ENCODE measurements around the gene CCDC34. TPM values are rescaled to one million over a fixed set of nuclear protein-coding genes. Genes with fewer than 3 reads are reported as not detected.
"Not testable (repeated sequence)": the region's sequence is repeated elsewhere in the genome, so short reads cannot be mapped to it uniquely, and the experiment has no call there.

Gene CCDC34
- total RNA-seq, 4 donors from 2014 or later: 2.6 to 4.8 (median 3.9) TPM; not detected in 1

DNA sequence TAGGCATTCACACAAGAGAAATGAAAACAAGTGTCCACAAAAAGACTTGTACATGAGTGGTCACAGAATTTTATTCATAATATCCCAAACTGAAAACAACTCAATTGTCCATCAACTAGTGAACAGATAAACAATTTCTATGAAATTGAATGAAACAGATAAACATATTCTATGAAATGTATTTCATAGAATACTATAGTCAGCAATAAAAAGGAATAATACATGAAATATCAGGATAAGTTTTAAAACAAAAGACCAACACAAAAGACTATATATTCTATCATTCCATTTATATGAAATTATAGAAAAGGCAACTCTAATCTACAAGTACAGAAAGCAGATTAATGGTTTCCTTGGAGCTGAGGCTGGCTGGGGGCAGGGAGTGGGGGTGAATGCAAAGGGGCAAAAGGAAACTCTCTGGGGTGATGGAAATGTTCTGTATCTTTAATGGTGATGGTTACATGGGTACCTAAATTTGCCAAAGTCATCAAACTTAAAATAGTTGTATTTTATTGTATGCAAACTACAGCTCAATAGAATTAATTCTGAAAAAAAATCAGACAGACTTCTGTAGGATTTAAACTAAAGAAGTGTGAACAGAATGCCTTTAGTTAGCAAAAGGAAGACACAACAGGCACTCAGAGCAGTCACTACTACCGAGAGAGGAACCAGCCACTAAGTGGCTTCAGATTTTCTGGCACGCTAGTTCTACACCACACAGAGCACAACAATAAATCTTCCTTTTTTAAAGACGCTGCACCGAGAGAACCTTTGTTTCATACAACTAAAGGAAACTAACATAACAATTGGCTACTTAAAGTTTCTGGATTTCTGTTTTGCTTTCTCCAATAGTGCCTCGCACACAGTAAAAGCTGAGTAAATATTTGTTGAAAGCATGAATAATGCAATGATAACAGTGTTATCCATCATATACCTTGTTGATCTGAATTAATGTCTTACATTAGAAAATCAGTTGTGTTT is 15.4 kb downstream of the CCDC34 start:
- no peak for DNase-seq
- Histone ChIP-seq H3K27ac (no peak overlapping the region), H3K9me3 (no peaks in the 10 kb centered on the region)

GRCh38 chr11:27339941-27340340 is 23.1 kb downstream of the CCDC34 start:
- no peaks in the 10 kb centered on the region for H3K27me3 ChIP-seq
- H3K4me3 ChIP-seq: no peak overlapping the region
- no peaks in the 10 kb centered on the region for H3K9me3 ChIP-seq
- H3K27ac ChIP-seq: no peak overlapping the region
- DNase-seq: no peak
- no peak for TF ChIP-seq POLR2A (IDR thresholded peaks at IDR 0.05)
- H3K36me3 ChIP-seq: no peaks in the 10 kb centered on the region
- H3K4me1 ChIP-seq: no peaks in the 10 kb centered on the region

More for the DNA sequence above, 15.4 kb downstream of the CCDC34 start:
- Histone ChIP-seq H3K4me1 (peaks cover 0 to 7% (median 0%) of the 10 kb centered on the region in 4 donors), H3K27me3 (no peaks in the 10 kb centered on the region), H3K4me3 (no peak overlapping the region), H3K36me3 (no peaks in the 10 kb centered on the region)
- TF ChIP-seq, protein P1, sequence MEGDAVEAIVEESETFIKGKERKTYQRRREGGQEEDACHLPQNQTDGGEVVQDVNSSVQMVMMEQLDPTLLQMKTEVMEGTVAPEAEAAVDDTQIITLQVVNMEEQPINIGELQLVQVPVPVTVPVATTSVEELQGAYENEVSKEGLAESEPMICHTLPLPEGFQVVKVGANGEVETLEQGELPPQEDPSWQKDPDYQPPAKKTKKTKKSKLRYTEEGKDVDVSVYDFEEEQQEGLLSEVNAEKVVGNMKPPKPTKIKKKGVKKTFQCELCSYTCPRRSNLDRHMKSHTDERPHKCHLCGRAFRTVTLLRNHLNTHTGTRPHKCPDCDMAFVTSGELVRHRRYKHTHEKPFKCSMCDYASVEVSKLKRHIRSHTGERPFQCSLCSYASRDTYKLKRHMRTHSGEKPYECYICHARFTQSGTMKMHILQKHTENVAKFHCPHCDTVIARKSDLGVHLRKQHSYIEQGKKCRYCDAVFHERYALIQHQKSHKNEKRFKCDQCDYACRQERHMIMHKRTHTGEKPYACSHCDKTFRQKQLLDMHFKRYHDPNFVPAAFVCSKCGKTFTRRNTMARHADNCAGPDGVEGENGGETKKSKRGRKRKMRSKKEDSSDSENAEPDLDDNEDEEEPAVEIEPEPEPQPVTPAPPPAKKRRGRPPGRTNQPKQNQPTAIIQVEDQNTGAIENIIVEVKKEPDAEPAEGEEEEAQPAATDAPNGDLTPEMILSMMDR (IDR thresholded peaks at IDR 0.05): no peak
- no peak for TF ChIP-seq POLR2A (IDR thresholded peaks at IDR 0.05)

DNA sequence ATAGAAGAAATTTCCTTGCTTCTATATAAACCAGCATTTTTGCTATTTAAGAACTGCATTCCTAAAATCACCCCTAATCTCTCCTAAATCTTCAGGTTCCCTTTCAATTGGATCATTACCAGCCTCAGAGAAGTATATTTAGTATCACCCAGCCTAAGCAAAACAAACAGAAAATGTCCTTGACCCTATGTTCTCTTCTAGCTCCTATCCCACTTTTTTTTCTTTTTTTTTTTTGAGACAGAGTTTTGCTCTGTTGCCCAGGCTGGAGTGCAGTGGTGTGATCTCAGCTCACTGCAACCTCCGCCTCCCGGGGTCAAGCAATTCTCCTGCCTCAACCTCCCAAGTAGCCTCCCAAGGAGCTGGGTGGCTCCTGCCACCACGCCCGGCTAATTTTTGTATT is 28.3 kb downstream of the CCDC34 start:
- H3K27me3 ChIP-seq, H3K9me3 ChIP-seq, H3K4me3 ChIP-seq, H3K36me3 ChIP-seq, H3K27ac ChIP-seq, DNase-seq, H3K4me1 ChIP-seq: not testable (repeated sequence)

DNA sequence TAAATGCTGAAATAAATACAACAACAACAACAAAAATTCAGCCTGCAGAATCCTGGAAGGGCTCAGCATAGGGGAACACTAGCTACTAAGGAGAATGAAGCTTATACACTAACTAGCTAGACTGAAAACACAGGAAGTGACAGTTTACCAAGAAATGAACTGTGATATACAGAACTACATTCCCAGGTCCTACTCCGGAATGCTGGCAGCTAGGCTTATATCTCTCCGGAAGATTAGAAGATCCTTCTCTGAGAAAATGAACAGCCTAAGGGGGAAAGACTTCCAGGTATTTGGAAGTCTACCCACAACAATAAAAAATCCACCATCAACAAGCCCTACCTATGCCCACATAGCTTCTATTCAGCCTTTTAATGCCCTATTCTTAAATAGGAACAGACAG is 31.0 kb downstream of the CCDC34 start:
- Histone ChIP-seq H3K4me3 (no peak overlapping the region), H3K27me3 (no peaks in the 10 kb centered on the region), H3K36me3 (no peaks in the 10 kb centered on the region), H3K4me1 (no peaks in the 10 kb centered on the region), H3K27ac (no peak overlapping the region), H3K9me3 (no peaks in the 10 kb centered on the region)
- no peak for TF ChIP-seq POLR2A (IDR thresholded peaks at IDR 0.05)
- no peak for DNase-seq

DNA sequence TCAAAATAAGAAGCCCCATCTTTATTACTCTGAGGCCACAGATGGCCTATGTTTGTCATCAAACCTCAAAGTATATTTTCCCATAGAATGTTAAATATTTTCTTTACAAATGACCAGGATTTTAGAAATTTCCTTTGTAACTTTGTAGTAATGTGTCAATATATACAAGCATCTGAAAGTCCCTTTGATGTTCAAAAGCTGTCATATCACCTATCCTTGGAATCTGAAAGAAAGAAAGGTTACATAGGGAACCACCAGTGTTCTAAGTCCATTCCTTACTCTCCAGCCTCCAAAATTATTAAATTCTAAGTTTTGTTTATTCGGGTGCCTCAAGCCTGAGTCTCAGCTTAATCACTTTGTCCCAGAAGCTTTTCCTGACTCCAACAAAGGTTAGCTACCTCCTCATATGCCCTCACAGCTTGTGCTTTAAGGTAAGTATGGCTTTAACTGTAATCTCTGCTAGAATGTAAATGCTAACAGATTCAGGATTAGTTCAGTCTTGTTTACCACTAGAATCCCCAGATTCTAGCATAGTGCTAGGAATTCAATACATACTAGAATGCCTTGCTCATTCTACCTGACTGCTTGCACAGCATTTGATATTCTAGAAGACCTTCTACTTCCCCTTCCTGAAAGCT is 32.3 kb downstream of the CCDC34 start:
- no peaks in the 10 kb centered on the region for H3K36me3 ChIP-seq
- H3K4me3 ChIP-seq: no peak overlapping the region
- TF ChIP-seq, protein P1 (IDR thresholded peaks at IDR 0.05): no peak
- no peak for TF ChIP-seq POLR2A (IDR thresholded peaks at IDR 0.05)
- H3K9me3 ChIP-seq: no peaks in the 10 kb centered on the region
- H3K27ac ChIP-seq: no peak overlapping the region
- no peaks in the 10 kb centered on the region for H3K27me3 ChIP-seq
- no peaks in the 10 kb centered on the region for H3K4me1 ChIP-seq
- DNase-seq: no peak

- TF ChIP-seq, protein P1 (IDR thresholded peaks at IDR 0.05): no peak
- TF ChIP-seq POLR2A (IDR thresholded peaks at IDR 0.05): no peak
- no peaks in the 10 kb centered on the region for H3K36me3 ChIP-seq
- H3K27ac ChIP-seq: no peak overlapping the region
- no peaks in the 10 kb centered on the region for H3K27me3 ChIP-seq
- no peak overlapping the region for H3K4me3 ChIP-seq
- no peaks in the 10 kb centered on the region for H3K4me1 ChIP-seq
- no peaks in the 10 kb centered on the region for H3K9me3 ChIP-seq
- no peak for DNase-seq
These were observed 33.0 kb downstream of the CCDC34 start for GRCh38 chr11:27329867-27330632.

All from Peyer's patch (tissue), 4 donors.